Erythroblast (primary cell): Measurements from ENCODE around the gene ARL15.

ENCODE experiments used
- GATA1 ChIP-seq: IDR thresholded peaks from 2 replicates; pipeline ENCODE4 v1.6.1; 2011; ENCODE audit warnings: low read depth, mild to moderate bottlenecking, control low read depth, low read length, moderate library complexity
- POLR2A ChIP-seq: IDR thresholded peaks from 2 replicates; pipeline ENCODE4 v1.6.1; 2011; ENCODE audit warnings: mild to moderate bottlenecking, low read length

- TF ChIP-seq POLR2A (no peak), GATA1 (no peak)
These were observed 22.3 kb upstream of the ARL15 start for GRCh38 chr5:54332720-54333119.
